WTC11 (cell line): ENCODE results near the gene SCN4A. TPM values are rescaled to one million over a fixed set of nuclear protein-coding genes. Genes with fewer than 3 reads are reported as not detected.

Experiments
- ATAC-seq: fragments of 200-7000 bp; cut with Tn5 transposase; 2 replicates; pipeline ENCODE4 v1.10.0; 2021; ENCODE audit warnings: mild to moderate bottlenecking, moderate library complexity
- CTCF ChIA-PET: fragments of 300-600 bp; sonication (Branson Sonifier 250); formaldehyde crosslinking; loops from one replicate; lab custom pipeline; 2021; ENCODE audit warnings: antibody characterized with exemption; lab: Charles Lee
- POLR2A ChIA-PET: fragments of 350-600 bp; sonication (Branson Sonifier 250); formaldehyde crosslinking; loops from one replicate; lab custom pipeline; 2021; ENCODE audit warnings: antibody characterized with exemption; lab: Charles Lee
- DNase-seq: peaks from one replicate; pipeline ENCODE4 v3.0.0; 2021; ENCODE audit warnings: low spot score
- H3K27ac Mint-ChIP-seq: 2 replicates; pipeline ENCODE4 v1.8.0; 2021; ENCODE audit warnings: mixed read lengths
- H3K27me3 Mint-ChIP-seq: 2 replicates; pipeline ENCODE4 v1.8.0; 2021; ENCODE audit warnings: low read depth, mild to moderate bottlenecking, moderate library complexity, mixed read lengths
- H3K36me3 Mint-ChIP-seq: 2 replicates; pipeline ENCODE4 v1.8.0; 2021; ENCODE audit warnings: mixed read lengths
- H3K4me1 Mint-ChIP-seq: 2 replicates; pipeline ENCODE4 v1.8.0; 2022; ENCODE audit warnings: mixed read lengths
- H3K4me3 Mint-ChIP-seq: 2 replicates; pipeline ENCODE4 v1.8.0; 2021; ENCODE audit warnings: mild to moderate bottlenecking, moderate library complexity, mixed read lengths
- H3K9me3 Mint-ChIP-seq: 2 replicates; pipeline ENCODE4 v1.8.0; 2021; ENCODE audit warnings: mixed read lengths
- CREM ChIP-seq: sonication (generic); formaldehyde crosslinking; IDR thresholded peaks from 2 replicates; pipeline ENCODE4 v1.8.1; 2022; ENCODE audit warnings: mild to moderate bottlenecking, missing genetic modification reagents, moderate library complexity
- EMX1 ChIP-seq: fragments of 250-450 bp; sonication (Bioruptor Pico); IDR thresholded peaks from 2 replicates; pipeline ENCODE4 v1.8.0; 2021; ENCODE audit warnings: mild to moderate bottlenecking
- FOXJ3 ChIP-seq: sonication (generic); formaldehyde crosslinking; IDR thresholded peaks from 2 replicates; pipeline ENCODE4 v1.9.0; 2021; ENCODE audit warnings: missing genetic modification reagents, mild to moderate bottlenecking, borderline replicate concordance
- FOXK1 ChIP-seq: sonication (generic); formaldehyde crosslinking; IDR thresholded peaks from 2 replicates; pipeline ENCODE4 v1.8.0; 2022; ENCODE audit warnings: mild to moderate bottlenecking, moderate library complexity, missing genetic modification reagents
- FOXP1 ChIP-seq: sonication (generic); formaldehyde crosslinking; IDR thresholded peaks from 2 replicates; pipeline ENCODE4 v1.8.0; 2022; ENCODE audit warnings: missing genetic modification reagents, mild to moderate bottlenecking, moderate library complexity, borderline replicate concordance
- IRF2 ChIP-seq: sonication (generic); formaldehyde crosslinking; IDR thresholded peaks from 2 replicates; pipeline ENCODE4 v1.8.0; 2022; ENCODE audit warnings: low read depth, missing genetic modification reagents, borderline replicate concordance
- JUN ChIP-seq: sonication (generic); formaldehyde crosslinking; IDR thresholded peaks from 2 replicates; pipeline ENCODE4 v1.8.0; 2023; ENCODE audit warnings: mild to moderate bottlenecking, missing genetic modification reagents
- NFE2L1 ChIP-seq: sonication (generic); formaldehyde crosslinking; IDR thresholded peaks from 2 replicates; pipeline ENCODE4 v1.8.1; 2023; ENCODE audit warnings: missing genetic modification reagents
- NR3C1 ChIP-seq: sonication (generic); formaldehyde crosslinking; conservative IDR thresholded peaks from 2 replicates; pipeline ENCODE4 v1.8.1; 2023; ENCODE audit warnings: low read depth, mild to moderate bottlenecking, missing genetic modification reagents
- PRRX2 ChIP-seq: fragments of 250-450 bp; sonication (Bioruptor Pico); IDR thresholded peaks from 2 replicates; pipeline ENCODE4 v1.8.0; 2021; ENCODE audit warnings: mild to moderate bottlenecking
- SMAD3 ChIP-seq: sonication (generic); formaldehyde crosslinking; IDR thresholded peaks from 2 replicates; pipeline ENCODE4 v1.8.0; 2022; ENCODE audit warnings: missing genetic modification reagents, mild to moderate bottlenecking, borderline replicate concordance
- SMAD4 ChIP-seq: sonication (generic); formaldehyde crosslinking; IDR thresholded peaks from 2 replicates; pipeline ENCODE4 v1.8.0; 2022; ENCODE audit warnings: mild to moderate bottlenecking, missing genetic modification reagents
- ZBTB21 ChIP-seq: sonication (generic); formaldehyde crosslinking; IDR thresholded peaks from 2 replicates; pipeline ENCODE4 v1.8.1; 2023; ENCODE audit warnings: mild to moderate bottlenecking, missing genetic modification reagents, borderline replicate concordance
- ZNF138 ChIP-seq: sonication (generic); formaldehyde crosslinking; conservative IDR thresholded peaks from 2 replicates; pipeline ENCODE4 v1.8.1; 2022; ENCODE audit warnings: mild to moderate bottlenecking, moderate library complexity, missing genetic modification reagents
- ZNF263 ChIP-seq: sonication (generic); formaldehyde crosslinking; IDR thresholded peaks from 2 replicates; pipeline ENCODE4 v1.8.1; 2022; ENCODE audit warnings: low read depth, mild to moderate bottlenecking, moderate library complexity, missing genetic modification reagents
- ZNF396 ChIP-seq: fragments of 250-450 bp; sonication (Bioruptor Pico); IDR thresholded peaks from 2 replicates; pipeline ENCODE4 v1.8.0; 2021; ENCODE audit warnings: mild to moderate bottlenecking, moderate library complexity, borderline replicate concordance
- ZNF423 ChIP-seq: fragments of 250-450 bp; sonication (Bioruptor Pico); IDR thresholded peaks from 2 replicates; pipeline ENCODE4 v2.1.2; 2022; ENCODE audit warnings: mild to moderate bottlenecking, moderate library complexity
- ZNF512 ChIP-seq: sonication (generic); formaldehyde crosslinking; IDR thresholded peaks from 2 replicates; pipeline ENCODE4 v1.8.1; 2022; ENCODE audit warnings: missing genetic modification reagents, borderline replicate concordance
- total RNA-seq: library from RNA; stranded (reverse); gene quantifications from 3 replicates; pipeline ENCODE4 v1.2.3, GENCODE V29; 2021
- TF ChIP-seq, protein P1 (sequence below): sonication (generic); formaldehyde crosslinking; IDR thresholded peaks from 2 replicates; pipeline ENCODE4 v1.8.1; 2023; ENCODE audit warnings: mild to moderate bottlenecking, missing genetic modification reagents, moderate library complexity
- TF ChIP-seq, protein P2 (sequence below): fragments of 250-450 bp; sonication (Bioruptor Pico); IDR thresholded peaks from 2 replicates; pipeline ENCODE4 v1.8.0; 2021; ENCODE audit warnings: mild to moderate bottlenecking
- TF ChIP-seq, protein P3 (sequence below): sonication (generic); formaldehyde crosslinking; IDR thresholded peaks from 2 replicates; pipeline ENCODE4 v1.8.0; 2022; ENCODE audit warnings: missing genetic modification reagents
- TF ChIP-seq, protein P4 (sequence below): sonication (generic); formaldehyde crosslinking; IDR thresholded peaks from 2 replicates; pipeline ENCODE4 v1.8.1; 2022; ENCODE audit warnings: mild to moderate bottlenecking, missing genetic modification reagents, moderate library complexity, borderline replicate concordance
- TF ChIP-seq, protein P5 (sequence below): fragments of 250-450 bp; sonication (Bioruptor Pico); IDR thresholded peaks from 2 replicates; pipeline ENCODE4 v1.9.0; 2021; ENCODE audit warnings: mild to moderate bottlenecking

Gene SCN4A
- total RNA-seq, 1 experiment from 2014 or later, result 5.8 TPM

GRCh38 chr17:63973247-63973646 lies 529 bp upstream of the SCN4A start (continued):
- TF ChIP-seq, protein P1, sequence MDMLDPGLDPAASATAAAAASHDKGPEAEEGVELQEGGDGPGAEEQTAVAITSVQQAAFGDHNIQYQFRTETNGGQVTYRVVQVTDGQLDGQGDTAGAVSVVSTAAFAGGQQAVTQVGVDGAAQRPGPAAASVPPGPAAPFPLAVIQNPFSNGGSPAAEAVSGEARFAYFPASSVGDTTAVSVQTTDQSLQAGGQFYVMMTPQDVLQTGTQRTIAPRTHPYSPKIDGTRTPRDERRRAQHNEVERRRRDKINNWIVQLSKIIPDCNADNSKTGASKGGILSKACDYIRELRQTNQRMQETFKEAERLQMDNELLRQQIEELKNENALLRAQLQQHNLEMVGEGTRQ (CRISPR knock-in tag), result no peak
- TF ChIP-seq, protein P2, sequence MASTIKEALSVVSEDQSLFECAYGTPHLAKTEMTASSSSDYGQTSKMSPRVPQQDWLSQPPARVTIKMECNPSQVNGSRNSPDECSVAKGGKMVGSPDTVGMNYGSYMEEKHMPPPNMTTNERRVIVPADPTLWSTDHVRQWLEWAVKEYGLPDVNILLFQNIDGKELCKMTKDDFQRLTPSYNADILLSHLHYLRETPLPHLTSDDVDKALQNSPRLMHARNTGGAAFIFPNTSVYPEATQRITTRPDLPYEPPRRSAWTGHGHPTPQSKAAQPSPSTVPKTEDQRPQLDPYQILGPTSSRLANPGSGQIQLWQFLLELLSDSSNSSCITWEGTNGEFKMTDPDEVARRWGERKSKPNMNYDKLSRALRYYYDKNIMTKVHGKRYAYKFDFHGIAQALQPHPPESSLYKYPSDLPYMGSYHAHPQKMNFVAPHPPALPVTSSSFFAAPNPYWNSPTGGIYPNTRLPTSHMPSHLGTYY, result no peak
- TF ChIP-seq ZNF138 (CRISPR knock-in tag), result no peak

- Mint-ChIP-seq H3K4me1 (0 out of 2 replicates have a peak, but pooled peaks cover 1% of the 10 kb centered on the region), H3K36me3 (no peaks in the 10 kb centered on the region), H3K9me3 (no peaks in the 10 kb centered on the region), H3K27ac (no peak overlapping the region), H3K27me3 (no peaks in the 10 kb centered on the region; the same call in 1 of the 2 replicates), H3K4me3 (no peak overlapping the region)
- ChIA-PET CTCF (interaction anchor here (1.5 to 2.9 kb wide), 5 partner anchors 19 to 58 kb away, joined by 3 to 11 read pairs (median 8); partner anchors contain the start of gene GH1), POLR2A (no interaction called here)
- TF ChIP-seq ZNF263 (CRISPR knock-in tag) (no peak), ZNF396 (CRISPR knock-in tag) (no peak), FOXP1 (CRISPR knock-in tag) (no peak), FOXK1 (CRISPR knock-in tag) (no peak), FOXJ3 (CRISPR knock-in tag) (no peak), NR3C1 (no peak), JUN (CRISPR knock-in tag) (no peak)
- TF ChIP-seq, protein P3, sequence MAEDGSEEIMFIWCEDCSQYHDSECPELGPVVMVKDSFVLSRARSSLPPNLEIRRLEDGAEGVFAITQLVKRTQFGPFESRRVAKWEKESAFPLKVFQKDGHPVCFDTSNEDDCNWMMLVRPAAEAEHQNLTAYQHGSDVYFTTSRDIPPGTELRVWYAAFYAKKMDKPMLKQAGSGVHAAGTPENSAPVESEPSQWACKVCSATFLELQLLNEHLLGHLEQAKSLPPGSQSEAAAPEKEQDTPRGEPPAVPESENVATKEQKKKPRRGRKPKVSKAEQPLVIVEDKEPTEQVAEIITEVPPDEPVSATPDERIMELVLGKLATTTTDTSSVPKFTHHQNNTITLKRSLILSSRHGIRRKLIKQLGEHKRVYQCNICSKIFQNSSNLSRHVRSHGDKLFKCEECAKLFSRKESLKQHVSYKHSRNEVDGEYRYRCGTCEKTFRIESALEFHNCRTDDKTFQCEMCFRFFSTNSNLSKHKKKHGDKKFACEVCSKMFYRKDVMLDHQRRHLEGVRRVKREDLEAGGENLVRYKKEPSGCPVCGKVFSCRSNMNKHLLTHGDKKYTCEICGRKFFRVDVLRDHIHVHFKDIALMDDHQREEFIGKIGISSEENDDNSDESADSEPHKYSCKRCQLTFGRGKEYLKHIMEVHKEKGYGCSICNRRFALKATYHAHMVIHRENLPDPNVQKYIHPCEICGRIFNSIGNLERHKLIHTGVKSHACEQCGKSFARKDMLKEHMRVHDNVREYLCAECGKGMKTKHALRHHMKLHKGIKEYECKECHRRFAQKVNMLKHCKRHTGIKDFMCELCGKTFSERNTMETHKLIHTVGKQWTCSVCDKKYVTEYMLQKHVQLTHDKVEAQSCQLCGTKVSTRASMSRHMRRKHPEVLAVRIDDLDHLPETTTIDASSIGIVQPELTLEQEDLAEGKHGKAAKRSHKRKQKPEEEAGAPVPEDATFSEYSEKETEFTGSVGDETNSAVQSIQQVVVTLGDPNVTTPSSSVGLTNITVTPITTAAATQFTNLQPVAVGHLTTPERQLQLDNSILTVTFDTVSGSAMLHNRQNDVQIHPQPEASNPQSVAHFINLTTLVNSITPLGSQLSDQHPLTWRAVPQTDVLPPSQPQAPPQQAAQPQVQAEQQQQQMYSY (CRISPR knock-in tag), result no peak
- TF ChIP-seq, protein P4, sequence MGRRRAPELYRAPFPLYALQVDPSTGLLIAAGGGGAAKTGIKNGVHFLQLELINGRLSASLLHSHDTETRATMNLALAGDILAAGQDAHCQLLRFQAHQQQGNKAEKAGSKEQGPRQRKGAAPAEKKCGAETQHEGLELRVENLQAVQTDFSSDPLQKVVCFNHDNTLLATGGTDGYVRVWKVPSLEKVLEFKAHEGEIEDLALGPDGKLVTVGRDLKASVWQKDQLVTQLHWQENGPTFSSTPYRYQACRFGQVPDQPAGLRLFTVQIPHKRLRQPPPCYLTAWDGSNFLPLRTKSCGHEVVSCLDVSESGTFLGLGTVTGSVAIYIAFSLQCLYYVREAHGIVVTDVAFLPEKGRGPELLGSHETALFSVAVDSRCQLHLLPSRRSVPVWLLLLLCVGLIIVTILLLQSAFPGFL (CRISPR knock-in tag), result no peak
- DNase-seq, result no peak
- no peak for ATAC-seq
Observed at GRCh38 chr17:63969278-63969677, 3.4 kb downstream of the SCN4A start.

DNA sequence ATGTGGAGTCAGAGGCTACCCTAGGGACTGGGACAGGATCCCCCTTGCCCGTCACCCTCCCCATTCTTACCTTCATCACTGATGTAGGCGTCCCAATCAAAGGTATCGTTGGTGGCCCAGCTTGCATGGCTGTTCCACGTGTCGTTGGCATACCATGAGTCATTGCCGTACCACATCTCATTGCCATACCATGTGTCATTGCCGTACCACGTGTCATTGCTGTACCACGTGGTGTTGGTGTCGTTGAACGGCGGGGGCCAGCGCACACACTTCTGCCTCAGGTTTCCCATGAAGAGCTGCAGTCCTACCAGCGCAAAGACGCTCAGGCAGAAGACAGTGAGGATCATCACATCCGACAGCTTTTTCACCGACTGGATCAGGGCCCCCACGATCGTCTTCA lies 4.8 kb downstream of the SCN4A start:
- DNase-seq (no peak), ATAC-seq (no peak)
- H3K36me3 Mint-ChIP-seq, result no peaks in the 10 kb centered on the region
- no peaks in the 10 kb centered on the region for H3K4me1 Mint-ChIP-seq
- no peaks in the 10 kb centered on the region; the same call in 1 of the 2 replicates for H3K27me3 Mint-ChIP-seq
- ChIA-PET POLR2A (no interaction called here), CTCF (interaction anchor here (1.1 to 2.9 kb wide), 5 partner anchors 11 to 49 kb away, joined by 4 to 11 read pairs (median 8); partner anchors contain the start of gene GH1)
- no peak overlapping the region for H3K4me3 Mint-ChIP-seq
- no peak overlapping the region for H3K27ac Mint-ChIP-seq
- no peaks in the 10 kb centered on the region for H3K9me3 Mint-ChIP-seq
- no peak for TF ChIP-seq CREM (CRISPR knock-in tag)
- TF ChIP-seq ZNF423 (CRISPR knock-in tag), result no peak
- TF ChIP-seq EMX1 (CRISPR knock-in tag), result no peak
- no peak for TF ChIP-seq SMAD4
- TF ChIP-seq NFE2L1 (CRISPR knock-in tag), result no peak
- TF ChIP-seq, protein P5, sequence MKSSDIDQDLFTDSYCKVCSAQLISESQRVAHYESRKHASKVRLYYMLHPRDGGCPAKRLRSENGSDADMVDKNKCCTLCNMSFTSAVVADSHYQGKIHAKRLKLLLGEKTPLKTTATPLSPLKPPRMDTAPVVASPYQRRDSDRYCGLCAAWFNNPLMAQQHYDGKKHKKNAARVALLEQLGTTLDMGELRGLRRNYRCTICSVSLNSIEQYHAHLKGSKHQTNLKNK (CRISPR knock-in tag), result no peak
- no peak for TF ChIP-seq PRRX2 (CRISPR knock-in tag)
- no peak for TF ChIP-seq SMAD3
- no peak for TF ChIP-seq ZBTB21 (CRISPR knock-in tag)
- no peak for TF ChIP-seq ZNF138 (CRISPR knock-in tag)
- no peak for TF ChIP-seq IRF2 (CRISPR knock-in tag)
- TF ChIP-seq, protein P2, result no peak
- no peak for TF ChIP-seq ZNF512 (CRISPR knock-in tag)
